NCI-H1048 (cell line): ENCODE data around the gene MTHFD2.
"Not testable (repeated sequence)": the region's sequence is repeated elsewhere in the genome, so short reads cannot be mapped to it uniquely, and the experiment has no call there.

Source experiments
- DNase-seq: peaks from one replicate; lab custom pipeline; 2025; lab: John Stamatoyannopoulos, UW

Gene MTHFD2

DNA sequence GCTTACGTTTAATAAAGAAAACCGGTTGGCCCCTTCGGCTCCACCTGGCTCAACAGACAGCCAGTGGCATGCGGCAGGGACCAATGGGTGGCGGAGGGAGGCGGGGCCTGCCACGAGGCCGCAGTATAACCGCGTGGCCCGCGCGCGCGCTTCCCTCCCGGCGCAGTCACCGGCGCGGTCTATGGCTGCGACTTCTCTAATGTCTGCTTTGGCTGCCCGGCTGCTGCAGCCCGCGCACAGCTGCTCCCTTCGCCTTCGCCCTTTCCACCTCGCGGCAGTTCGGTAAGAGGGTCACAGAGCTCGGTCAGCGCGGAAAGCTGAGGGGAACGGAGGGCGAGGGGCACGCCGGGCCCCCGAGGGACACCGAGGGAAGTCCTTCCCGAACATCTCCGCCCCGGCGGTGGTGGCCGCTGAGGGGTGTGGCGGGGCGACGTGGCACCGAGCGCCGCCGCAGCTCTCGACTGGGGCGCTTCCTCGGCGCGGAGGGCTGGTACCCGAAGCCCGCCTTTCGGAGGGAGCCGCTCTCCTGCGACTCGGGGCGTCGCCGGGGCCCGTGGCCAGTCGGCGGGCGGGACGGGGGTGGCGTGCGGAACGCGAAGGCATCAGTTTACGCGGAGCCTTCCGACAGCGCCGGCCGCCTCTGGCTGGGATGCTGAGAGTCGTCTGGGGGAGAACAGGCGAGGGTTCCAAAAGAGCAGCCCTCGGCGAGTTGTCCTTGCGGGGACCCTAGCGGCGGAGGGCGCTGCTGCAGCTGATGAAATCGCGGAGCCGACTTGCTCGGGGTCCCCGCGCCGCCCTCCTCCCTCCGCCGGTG lies at the start of gene MTHFD2:
Gene MTHFD2 (plus strand): TSS at position 155 of the 814 bp plus-strand sequence. CDS start 27 bp downstream, at position 182.
- DNase-seq, result peak; percentile 98

DNA sequence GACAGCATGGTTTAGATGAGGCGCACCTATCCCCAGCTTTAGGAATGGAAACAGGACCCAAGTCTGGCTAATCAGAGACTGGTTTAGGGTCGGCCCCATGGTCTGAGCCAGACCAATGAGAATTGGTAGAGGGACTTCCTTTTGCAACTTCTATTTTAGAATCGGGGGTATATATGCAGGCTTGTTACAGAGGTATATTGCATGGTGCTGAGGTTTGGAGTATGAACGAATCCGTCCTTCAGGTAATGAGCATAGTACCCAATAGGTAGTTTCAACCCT lies 49.2 kb upstream of the MTHFD2 start:
- no peak for DNase-seq

DNA sequence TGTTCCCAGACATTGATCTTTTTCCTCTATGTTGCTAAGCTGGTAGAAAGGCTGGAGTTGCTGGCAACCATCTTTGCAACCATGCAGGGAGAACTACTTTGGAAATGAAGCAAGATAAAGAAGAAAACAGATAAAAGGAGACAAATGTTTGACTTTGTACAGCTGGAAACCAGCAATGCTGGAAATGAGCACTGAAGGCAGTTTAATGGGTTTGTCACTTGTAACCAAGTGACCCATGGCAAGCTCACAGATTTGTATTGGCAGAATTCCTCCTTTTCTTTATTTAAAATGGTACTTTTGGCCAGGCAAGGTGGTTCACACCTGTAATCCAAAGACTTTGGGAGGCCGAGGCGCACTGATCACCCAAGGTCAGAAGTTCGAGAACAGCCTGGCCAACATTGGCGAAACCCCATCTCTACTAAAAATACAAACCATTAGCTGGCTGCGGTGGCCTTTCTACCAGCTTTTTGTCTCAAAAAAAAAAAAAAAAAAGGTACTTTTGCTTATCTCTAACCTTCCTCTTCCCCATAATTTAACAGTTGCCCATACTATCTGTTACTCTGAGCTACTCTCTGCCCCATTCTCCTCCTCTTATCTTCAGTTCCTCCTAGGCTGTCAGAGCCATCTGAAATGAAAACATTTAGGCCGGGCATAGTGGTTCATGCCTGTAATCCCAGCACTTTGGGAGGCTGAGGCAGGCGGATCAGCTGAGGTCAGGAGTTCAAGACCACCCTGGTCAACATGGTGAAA lies 48.7 kb upstream of the MTHFD2 start:
- no peak for DNase-seq

DNA sequence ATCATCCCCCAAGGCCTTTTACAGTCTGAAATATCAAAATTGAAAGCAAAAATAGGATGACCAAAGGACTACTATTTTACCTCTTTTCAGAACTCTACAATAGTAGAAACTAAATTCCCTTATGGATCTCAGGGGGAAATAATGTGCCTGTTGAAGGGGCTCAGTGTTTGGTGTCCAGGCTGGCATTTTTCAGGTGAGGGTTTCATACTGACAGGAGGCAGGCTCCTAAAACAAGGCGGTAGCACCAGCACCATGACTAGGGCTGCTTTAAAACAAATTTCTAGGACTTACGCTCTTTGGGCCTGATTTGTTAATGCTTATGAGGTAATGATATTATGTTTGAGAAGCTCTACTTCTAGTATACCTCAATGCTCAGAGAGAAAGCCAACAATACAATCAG lies 45.5 kb upstream of the MTHFD2 start:
- no peak for DNase-seq

DNA sequence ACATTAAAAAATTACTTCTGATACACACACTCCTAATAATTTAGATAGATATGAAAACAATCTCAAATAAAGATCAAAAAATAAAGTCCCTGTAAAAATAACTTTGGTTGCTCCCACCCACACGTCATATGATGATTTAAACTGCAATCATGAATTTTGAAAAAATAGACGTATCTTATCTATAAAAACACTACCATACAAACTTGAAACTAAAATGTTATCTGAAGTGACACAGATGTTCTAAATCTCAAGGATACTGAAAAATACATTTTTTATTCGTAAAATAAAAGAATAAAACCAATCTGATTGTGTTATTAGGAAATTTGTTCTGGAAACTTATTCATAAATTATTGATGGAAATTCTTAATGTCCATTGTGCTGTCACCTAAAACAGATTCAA lies 42.6 kb upstream of the MTHFD2 start:
- DNase-seq, result no peak

DNA sequence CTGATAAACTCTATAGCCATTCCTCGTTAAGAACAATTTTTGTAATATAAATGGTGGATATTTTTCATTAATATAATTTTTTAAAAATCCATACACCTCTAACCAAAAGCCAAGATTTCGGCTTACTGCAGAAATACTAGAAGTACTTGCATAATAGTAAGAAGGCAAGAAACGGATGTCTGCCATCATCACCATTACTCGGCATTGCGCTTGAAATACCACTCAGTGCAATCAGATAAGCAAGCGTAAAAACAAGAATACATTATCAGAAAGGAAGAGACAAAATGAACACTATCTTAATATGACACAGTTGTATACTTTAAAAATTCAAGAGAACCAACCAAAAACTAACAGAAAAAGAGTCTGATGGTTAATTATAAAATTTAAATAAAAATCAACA lies 35.5 kb upstream of the MTHFD2 start:
- DNase-seq, result no peak

DNA sequence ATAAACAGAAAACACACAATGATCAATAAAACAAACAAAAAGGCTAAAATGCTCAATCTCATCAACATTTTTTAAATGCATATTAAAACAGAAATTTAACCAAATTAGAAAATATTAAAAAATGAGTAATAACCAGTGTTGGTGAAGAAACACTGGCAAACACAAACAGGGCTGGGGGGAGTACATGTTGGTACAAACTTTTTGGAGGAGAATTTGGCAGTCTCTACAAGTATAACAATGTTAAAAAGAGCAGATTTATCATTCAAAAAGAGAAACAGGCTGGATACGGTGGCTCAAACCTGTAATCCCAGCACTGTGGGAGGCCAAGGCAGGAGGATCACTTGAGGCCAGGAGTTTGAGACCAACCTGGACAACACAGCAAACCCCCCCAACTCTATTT lies 33.7 kb upstream of the MTHFD2 start:
- no peak for DNase-seq

DNA sequence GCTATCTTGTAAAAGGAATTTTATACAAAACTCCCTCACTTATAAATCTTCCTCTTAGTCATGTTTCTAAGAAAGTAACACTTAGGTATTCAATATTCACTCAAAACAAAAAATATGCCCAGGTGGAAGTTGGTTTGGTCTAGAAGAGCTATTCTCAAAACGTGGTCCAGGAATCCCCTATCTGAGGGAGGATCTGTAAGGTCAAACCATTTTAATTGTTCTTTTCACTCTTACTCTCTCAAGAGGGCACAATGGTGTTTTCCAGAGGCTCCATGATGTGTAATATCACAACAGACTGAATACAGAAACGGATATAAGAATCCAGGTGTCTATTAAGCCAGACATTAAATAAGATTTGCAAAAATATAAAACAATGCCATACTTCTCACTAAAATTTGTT lies 29.7 kb upstream of the MTHFD2 start:
- DNase-seq, result no peak

DNA sequence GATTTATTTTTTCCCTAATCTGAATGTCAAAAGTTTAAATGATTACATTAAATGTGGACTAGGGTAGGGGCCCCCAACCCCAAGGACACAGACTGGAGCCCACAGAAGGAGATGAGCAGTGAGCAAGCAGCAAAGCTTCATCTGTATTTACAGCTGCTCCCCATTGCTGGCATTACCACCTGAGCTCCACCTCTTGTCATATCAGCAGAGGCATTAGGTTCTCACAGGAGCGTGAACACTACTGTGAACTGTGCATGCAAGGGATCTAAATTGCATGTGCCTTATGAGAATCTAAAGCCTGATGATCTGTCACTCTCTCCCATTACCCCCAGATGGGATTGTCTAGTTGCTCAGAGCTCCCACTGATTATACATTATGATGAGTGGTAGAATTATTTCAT lies 23.5 kb upstream of the MTHFD2 start:
- no peak for DNase-seq

DNA sequence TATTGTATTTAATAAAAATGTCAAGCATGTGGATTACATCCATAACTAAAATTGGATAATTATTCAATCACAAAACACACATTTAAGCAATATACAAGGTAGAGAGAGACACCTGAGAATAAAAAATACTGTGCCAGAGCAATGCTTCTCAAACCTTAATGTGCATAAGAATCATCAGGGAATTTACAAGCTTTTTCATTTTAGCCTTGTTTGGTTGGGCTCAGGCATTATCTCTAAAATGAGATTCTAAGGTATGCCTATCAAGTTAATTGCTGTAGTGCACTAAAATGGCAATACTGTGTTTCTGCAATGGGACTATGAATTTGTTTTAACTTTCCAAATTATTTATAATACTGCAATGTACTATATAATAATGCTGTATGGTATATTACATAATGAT lies 20.7 kb upstream of the MTHFD2 start:
- no peak for DNase-seq

DNA sequence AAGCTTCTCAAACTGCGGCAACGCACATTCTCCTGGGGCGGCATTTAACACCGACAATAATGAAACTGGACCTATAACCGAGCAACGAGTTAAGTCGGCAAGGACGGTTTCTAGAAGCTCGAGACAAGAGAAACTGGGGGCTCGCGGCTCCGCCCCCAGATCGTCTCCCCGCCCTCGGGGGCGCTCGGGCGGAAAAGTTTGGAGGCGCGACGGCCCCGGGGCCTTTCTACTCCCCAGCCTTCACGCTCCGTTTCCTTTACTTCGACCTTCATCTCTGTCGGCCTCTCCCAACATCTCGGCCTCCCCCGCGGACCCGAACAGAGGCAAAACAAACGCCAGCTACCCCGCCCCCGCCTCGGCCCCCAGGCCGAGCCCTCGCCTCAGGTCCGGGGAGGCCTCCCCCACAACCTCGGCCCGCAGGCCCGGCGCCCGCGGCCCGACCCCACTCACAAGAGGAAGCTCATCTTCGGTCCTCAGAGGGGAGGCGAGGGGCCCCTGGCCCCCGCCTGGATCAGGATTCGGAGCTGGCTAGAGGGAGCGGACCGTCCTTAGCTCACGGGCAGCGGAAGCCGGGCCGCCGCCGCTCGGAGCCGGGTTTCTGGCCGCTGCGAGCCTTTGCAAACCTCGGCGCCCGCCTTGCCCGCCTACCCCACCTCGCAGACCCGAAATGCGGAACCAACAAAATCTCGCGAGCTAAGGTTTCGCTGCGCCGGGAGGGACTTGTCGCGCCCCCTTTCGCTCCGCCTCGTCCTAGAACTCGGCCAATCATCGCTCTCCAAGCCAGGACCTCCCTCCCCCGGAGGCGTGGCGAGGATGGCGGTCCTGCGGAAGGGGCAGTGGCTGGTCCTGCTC lies 20.0 kb upstream of the MTHFD2 start, which contains the start of gene MOB1A:
Gene MOB1A (minus strand): TSS at position 669 of the 852 bp plus-strand sequence. CDS start 205 bp downstream, at position 464.
- DNase-seq, result peak; percentile 95

DNA sequence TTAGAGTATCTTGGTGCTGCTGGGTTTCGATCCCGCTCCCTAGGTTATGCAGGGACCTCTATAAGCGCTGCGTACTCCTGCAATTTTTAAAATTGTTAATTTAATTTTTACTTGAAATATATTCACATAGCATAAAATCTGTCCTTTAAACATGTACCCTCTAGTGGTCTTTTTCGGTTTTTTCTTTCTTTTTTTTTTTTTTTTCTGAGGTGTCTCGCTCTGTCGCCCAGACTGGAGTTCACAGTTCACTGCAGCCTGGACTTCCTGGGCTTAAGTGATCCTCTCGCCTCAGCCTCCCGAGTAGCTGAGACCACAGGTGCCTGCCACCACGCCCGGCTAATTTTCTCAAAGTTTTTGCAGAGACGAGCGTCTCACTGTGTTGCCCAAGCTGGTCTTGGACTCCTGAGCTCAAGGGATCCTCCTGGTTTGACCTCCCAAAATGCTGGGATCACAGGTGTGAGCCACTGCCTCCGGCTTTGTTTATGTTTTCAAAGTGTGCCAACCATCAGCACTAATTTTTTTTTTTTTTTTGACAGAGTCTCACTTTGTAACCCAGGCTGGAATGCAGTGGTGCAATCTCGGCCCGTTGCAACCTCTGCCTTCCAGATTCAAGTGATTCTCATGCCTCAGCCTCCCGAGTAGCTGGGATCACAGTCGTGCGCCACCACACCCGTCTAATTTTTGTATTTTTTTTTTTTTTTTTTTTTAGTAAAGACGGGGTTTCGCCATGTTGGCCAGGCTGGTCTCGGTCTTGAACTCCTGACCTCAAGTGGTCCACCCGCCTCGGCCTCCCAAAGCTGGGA lies 19.2 kb upstream of the MTHFD2 start:
- no peak for DNase-seq

DNA sequence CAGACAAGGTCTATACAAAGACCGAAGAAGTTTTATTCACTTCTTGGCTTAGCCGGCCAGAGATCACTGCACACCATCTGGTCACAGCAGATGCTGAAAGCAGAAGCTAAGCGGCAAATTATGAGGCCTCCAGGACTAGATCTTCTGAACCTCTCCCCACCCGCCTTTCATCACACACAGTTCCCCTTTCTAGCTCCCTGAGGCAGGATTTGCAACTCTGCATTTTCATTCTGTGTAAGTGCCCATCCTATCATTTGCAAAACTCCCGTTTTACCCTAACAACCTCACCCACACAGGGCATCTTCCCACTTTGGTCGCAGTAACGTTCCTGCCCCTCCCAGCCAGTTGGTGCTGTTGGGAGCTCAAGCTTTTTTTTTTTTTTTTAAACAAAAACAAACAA lies 16.7 kb upstream of the MTHFD2 start:
- no peak for DNase-seq

DNA sequence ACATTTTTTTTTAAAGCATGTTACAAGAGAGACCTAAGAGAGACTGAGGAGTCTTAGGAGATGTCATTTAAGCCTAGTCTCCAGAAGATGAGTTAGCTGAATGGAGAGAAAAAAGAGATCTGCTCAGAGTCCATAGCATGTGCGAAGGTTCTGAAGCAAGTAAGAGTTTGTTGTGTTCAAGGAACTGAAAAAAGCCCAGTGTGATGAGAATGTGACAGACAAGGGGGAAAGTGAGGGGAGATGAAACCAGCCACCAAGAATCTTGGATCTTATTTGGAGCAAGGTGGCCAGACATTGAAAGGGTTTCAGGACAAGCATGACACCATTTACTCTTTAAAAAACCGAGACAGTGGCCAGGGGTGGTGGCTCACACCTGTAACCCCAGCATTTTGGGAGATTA lies 14.5 kb upstream of the MTHFD2 start:
- DNase-seq, result no peak

DNA sequence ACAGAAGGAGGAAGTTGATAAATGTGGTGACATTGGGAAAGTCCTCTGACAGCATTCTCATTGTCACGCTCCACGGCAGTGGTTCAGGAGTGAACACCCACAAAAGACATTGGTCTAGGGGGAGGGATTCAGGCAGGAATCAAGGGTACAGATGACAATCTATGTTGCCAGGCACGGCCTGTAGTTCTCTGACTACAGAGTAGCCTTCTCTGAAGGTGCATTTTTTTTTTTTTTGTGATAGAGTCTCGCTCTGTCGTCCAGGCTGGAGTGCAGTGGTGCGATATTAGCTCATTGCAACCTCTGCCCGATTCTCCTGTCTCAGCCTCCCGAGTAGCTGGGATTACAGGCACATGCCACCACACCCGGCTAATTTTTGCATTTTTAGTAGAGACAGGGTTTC lies 12.4 kb upstream of the MTHFD2 start:
- no peak for DNase-seq

DNA sequence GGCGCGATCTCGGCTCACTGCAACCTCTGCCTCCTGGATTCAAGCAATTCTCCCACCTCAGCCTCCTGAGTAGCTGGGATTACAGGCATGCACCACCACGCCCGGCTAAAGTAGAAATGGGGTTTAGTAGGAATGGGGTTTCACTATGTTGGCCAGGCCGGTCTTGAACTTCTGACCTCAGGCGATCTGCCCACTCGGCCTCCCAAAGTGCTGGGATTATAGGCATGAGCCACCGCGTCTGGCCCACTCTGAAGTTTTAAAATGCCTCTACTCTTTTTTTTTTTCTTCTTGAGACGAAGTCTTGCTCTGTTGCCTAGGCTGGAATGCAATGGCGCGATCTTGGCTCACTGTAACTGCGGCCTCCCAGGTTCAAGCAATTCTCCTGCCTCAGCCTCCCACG lies 11.7 kb upstream of the MTHFD2 start:
- not testable (repeated sequence) for DNase-seq

DNA sequence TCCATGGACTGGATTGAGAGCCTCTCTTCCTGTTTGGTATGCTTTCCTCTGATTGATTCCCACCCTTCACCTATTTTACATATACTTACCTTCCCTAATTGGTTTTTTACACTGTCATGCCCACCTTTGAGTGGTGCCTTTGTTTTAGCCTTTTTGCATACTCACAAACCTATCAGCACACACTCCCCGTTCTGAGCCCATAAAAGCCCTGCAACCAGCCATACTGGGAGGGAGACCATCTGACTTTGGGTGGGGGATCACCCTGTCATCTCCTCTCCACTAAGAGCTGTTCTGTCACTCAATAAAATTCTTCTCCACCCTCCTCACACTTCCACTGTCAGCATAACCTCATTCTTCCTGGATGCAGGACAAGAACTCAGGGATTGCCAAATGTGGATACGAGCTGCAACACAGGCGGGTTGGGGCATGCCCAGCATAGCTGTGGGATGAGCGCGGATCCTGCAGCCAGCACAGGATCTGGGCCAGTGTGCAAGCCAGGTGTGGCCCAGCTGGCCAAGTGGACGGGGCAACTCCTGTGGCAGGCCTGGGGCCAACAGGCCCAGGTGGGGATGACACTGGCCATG lies 10.3 kb upstream of the MTHFD2 start:
- DNase-seq, result no peak

DNA sequence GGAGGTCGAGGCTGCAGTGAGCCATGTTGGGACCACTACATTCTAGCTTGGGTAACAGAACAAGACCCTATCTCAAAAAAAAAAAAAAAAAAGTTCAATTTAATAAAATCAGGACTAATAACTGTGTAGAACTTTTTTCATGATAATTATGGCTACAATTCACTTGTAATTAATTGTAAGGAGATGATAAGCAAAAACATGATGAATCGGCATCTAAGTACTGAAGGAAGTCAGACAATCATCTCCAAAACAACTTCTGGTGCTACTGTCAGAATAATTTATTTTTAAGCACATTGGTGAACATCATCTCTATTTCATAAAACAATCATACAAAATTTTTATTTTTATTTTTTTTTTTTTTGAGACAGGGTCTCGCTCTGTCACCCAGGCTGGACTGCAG lies 9.7 kb upstream of the MTHFD2 start:
- DNase-seq, result no peak

DNA sequence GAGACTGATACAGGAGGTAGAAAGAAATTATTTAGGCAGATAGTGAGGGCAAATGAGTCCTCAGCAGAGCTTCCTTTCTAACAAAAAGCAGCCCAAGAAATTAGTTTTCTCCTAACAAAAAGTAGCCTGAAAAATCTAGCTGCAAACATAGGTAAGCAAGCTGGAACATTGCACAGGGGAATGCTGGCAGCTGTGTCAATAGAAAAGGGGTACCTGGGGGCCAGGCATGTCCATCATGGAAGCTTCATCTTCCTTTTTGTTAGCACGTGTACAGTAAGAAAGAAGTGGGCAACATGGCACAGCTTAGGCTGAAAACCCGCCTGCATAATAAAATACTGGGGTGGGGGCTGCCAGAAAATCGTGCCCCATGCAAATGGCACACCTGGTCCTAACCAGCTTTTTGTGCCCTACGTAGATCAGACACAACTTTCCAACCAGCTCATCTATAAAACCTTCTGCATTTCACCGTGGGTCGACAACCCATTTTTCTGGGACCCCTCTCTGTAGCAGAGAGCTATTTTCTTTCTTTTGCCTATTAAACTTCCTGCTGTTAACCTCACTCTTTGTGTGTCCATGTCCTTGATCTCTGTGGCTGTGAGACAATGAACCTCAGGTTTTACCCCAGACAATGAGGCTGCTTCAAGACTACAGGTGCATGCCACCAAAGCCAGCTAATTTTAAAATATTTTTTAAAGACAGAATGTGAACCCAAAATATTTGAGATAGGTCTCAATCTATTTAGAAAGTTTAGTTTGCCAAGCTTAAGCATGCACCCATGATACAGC lies 6.6 kb upstream of the MTHFD2 start:
- DNase-seq, result no peak

DNA sequence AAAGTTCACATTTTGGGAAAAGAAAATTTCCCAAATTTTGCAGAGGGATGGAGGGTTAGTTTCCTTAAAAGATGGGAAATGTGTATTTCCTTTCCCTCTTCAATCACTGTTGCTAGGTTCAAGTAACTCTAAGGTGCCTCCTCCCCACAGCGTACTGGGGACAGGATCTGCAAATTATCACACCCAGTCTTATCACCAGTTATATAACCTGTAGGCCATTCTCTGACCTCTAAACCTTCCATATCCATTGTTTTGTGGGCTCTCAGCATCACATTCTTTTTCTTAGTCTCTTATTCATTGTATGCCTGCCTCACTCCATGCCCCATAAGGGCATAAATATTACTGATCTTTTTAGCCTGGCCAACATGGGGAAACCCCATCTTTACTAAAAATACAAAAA lies 3.6 kb upstream of the MTHFD2 start:
- no peak for DNase-seq

DNA sequence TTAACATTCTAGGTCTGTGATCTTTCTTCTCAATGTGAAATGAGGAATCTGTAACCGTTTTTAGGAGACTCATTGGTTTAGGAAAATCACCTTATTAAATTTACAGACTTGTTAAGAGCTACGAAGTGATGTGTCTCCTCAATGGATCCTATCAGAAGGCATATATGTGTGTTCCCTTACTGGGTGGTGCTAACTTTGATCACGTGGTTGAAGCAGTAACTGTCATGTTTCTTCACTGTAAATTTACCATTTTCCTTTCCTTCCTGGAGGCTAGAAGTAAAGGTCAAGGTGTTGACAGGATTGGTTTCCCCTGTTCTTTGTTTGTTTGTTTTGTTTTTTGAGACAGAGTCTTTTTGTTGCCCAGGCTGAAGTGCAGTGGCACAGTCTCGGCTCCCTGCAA lies 1.4 kb upstream of the MTHFD2 start:
- no peak for DNase-seq
